HepG2 (cell line): Measurements from ENCODE around the gene HOXA11. TPM values are rescaled to one million over a fixed set of nuclear protein-coding genes. Genes with fewer than 3 reads are reported as not detected.

Source experiments
- ATAC-seq: fragments of 200-7000 bp; cut with Tn5 transposase; 3 replicates; pipeline ENCODE4 v1.9.1; 2020; ENCODE audit warnings: mild to moderate bottlenecking, moderate library complexity
- BruUV-seq: library from RNA; stranded (reverse); fragments of 400-500 nt; replicated peaks from 2 replicates; lab custom pipeline; 2021; lab: Mats Ljungman, UMichigan
- CTCF ChIA-PET: fragments of 300-600 bp; formaldehyde crosslinking; extraction: SDS; loops from one replicate; lab custom pipeline; 2021; ENCODE audit warnings: low total read pairs, inconsistent platforms, low intra/inter-chr PET ratio; lab: Yijun Ruan, JAX
- POLR2A ChIA-PET: fragments of 350-600 bp; sonication (Branson Sonifier 250); formaldehyde crosslinking; loops from one replicate; lab custom pipeline; 2020; ENCODE audit warnings: antibody characterized with exemption, inconsistent platforms; lab: Yijun Ruan, JAX
- DNase-seq: peaks from one replicate; pipeline ENCODE4 v3.0.0-alpha.2; 2015; ENCODE audit warnings: low spot score
- FAIRE-seq: peaks from 3 replicates; lab custom pipeline; 2011; peaks lifted over from hg19 to GRCh38; lab: Jason Lieb, UNC
- H2AFZ ChIP-seq: one replicate; pipeline ENCODE4 v1.6.1; 2011; ENCODE audit warnings: low read length, inconsistent platforms
- H3K27ac ChIP-seq: fragments of 300-600 bp; 3 replicates; pipeline ENCODE4 v1.8.0; 2011; ENCODE audit warnings: mixed run types, mild to moderate bottlenecking, mixed read lengths, low read length, inconsistent platforms; ENCODE audit not compliant: insufficient read depth; ENCODE audit errors: extremely low read length
- H3K27me3 ChIP-seq, 2 experiments: fragments of 200-600 bp in 1 of 2; 2 replicates in 1 of 2; 3 replicates in 1 of 2; pipeline versions ENCODE4 v1.6.0 to v1.8.0; 2011; ENCODE audit warnings: low read length in 2 of 2, mild to moderate bottlenecking in 2 of 2, moderate library complexity in 2 of 2, inconsistent platforms in 1 of 2; ENCODE audit not compliant: insufficient read depth in 2 of 2, control insufficient read depth in 1 of 2
- H3K36me3 ChIP-seq, 2 experiments: fragments of 200-600 bp in 1 of 2; replicated peaks in 1 of 2; 2 replicates in 1 of 2; 3 replicates in 1 of 2; pipeline versions ENCODE4 v1.5.1 to v1.8.0; 2011; ENCODE audit warnings: low read length in 2 of 2, inconsistent platforms in 1 of 2; ENCODE audit not compliant: insufficient read depth in 2 of 2, control insufficient read depth in 1 of 2
- H3K4me1 ChIP-seq: 2 replicates; pipeline ENCODE4 v1.5.1; 2012; ENCODE audit warnings: low read length, inconsistent platforms; ENCODE audit not compliant: insufficient read depth
- H3K4me2 ChIP-seq: 2 replicates; pipeline ENCODE4 v1.6.0; 2011; ENCODE audit warnings: low read depth, low read length, inconsistent platforms
- H3K4me3 ChIP-seq, 3 experiments: fragments of 200-600 bp in 1 of 3; sonication (generic), shearing (Covaris generic) in 1 of 3; replicated peaks in 1 of 3; 2 replicates each; pipeline ENCODE4 v1.5.1; 2011 to 2016; ENCODE audit warnings: low read length in 3 of 3, inconsistent platforms in 2 of 3, low read depth in 2 of 3, mild to moderate bottlenecking in 2 of 3, control low read depth in 1 of 3, mixed read lengths in 1 of 3; ENCODE audit not compliant: insufficient read depth in 1 of 3
- H3K79me2 ChIP-seq: one replicate; pipeline ENCODE4 v1.6.1; 2011; ENCODE audit warnings: low read length, inconsistent platforms; ENCODE audit not compliant: insufficient read depth
- H3K9ac ChIP-seq: 2 replicates; pipeline ENCODE4 v1.6.0; 2011; ENCODE audit warnings: mild to moderate bottlenecking, low read depth, low read length, inconsistent platforms; ENCODE audit not compliant: insufficient read depth
- H3K9me3 ChIP-seq: 2 replicates; pipeline ENCODE4 v1.5.1; 2012; ENCODE audit warnings: mild to moderate bottlenecking, low read length
- H4K20me1 ChIP-seq: 2 replicates; pipeline ENCODE4 v1.6.0; 2011; ENCODE audit warnings: inconsistent platforms, mild to moderate bottlenecking, low read length, moderate library complexity; ENCODE audit not compliant: insufficient read depth
- ETV5 ChIP-seq: IDR thresholded peaks from 2 replicates; pipeline ENCODE4 v1.6.1; 2018; ENCODE audit warnings: missing biosample characterization, missing genetic modification reagents, inconsistent platforms, borderline replicate concordance
- NAIF1 ChIP-seq: sonication (generic); formaldehyde crosslinking; IDR thresholded peaks from 2 replicates; pipeline ENCODE4 v1.5.0; 2020; ENCODE audit warnings: mild to moderate bottlenecking, missing genetic modification reagents, borderline replicate concordance
- PAF1 ChIP-seq: IDR thresholded peaks from 2 replicates; pipeline ENCODE4 v1.6.1; 2016; ENCODE audit warnings: missing genetic modification reagents, missing compliant biosample characterization
- RBFOX2 ChIP-seq: fragments of 200-400 bp; formaldehyde crosslinking; IDR thresholded peaks from 2 replicates; pipeline ENCODE4 v1.6.1; 2017; ENCODE audit warnings: low read depth, mild to moderate bottlenecking, low read length
- SAFB2 ChIP-seq: sonication (generic); formaldehyde crosslinking; IDR thresholded peaks from 2 replicates; pipeline ENCODE4 v1.5.1; 2020; ENCODE audit warnings: missing genetic modification reagents, low read depth, mild to moderate bottlenecking, borderline replicate concordance
- SIN3B ChIP-seq: fragments of 150-350 bp; IDR thresholded peaks from 2 replicates; pipeline ENCODE4 v1.6.1; 2014; ENCODE audit warnings: low read length
- SRF ChIP-seq: IDR thresholded peaks from 2 replicates; pipeline ENCODE4 v1.6.1; 2011; ENCODE audit warnings: mild to moderate bottlenecking, low read depth, low read length, moderate library complexity
- STAT5B ChIP-seq: sonication (generic); formaldehyde crosslinking; IDR thresholded peaks from 2 replicates; pipeline ENCODE4 v1.4.0; 2020; ENCODE audit warnings: missing genetic modification reagents
- TAF1 ChIP-seq: sonication (generic); formaldehyde crosslinking; IDR thresholded peaks from 2 replicates; pipeline ENCODE4 v1.4.0; 2020; ENCODE audit warnings: missing genetic modification reagents
- ZBTB7B ChIP-seq: sonication (generic); formaldehyde crosslinking; IDR thresholded peaks from 2 replicates; pipeline ENCODE4 v1.4.0; 2020; ENCODE audit warnings: missing genetic modification reagents
- ZNF33B ChIP-seq: sonication (generic); formaldehyde crosslinking; IDR thresholded peaks from 2 replicates; pipeline ENCODE4 v1.5.1; 2020; ENCODE audit warnings: mild to moderate bottlenecking, missing genetic modification reagents
- ZNF703 ChIP-seq: sonication (generic); formaldehyde crosslinking; IDR thresholded peaks from 2 replicates; pipeline ENCODE4 v1.5.1; 2020; ENCODE audit warnings: missing genetic modification reagents, mild to moderate bottlenecking, moderate library complexity, borderline replicate concordance
- ZNF761 ChIP-seq: sonication (generic); formaldehyde crosslinking; conservative IDR thresholded peaks from 2 replicates; pipeline ENCODE4 v1.4.0; 2020; ENCODE audit warnings: mild to moderate bottlenecking, missing genetic modification reagents
- ZNF768 ChIP-seq: sonication (generic); formaldehyde crosslinking; IDR thresholded peaks from 2 replicates; pipeline ENCODE4 v1.4.0; 2020; ENCODE audit warnings: missing genetic modification reagents
- WGBS: methylation state at CpG from one replicate; pipeline ENCODE4 v1.1.6; 2017; ENCODE audit warnings: low lambda C conversion rate; 5-methylcytosine and 5-hydroxymethylcytosine counted together
- in situ Hi-C: cut with HindIII; loops from 2 replicates; pipeline ENCODE4 v1.10.0; 2017; ENCODE audit warnings: low pct_unique_long_range_greater_than_20kb; ENCODE audit not compliant: extremely low pct_ligation_motif_present
- intact Hi-C: fragments of 100-400 bp; cut with micrococcal nuclease; formaldehyde crosslinking; loops from one replicate; pipeline ENCODE4 v1.10.0; 2022; ENCODE audit not compliant: unreplicated experiment
- polyA plus RNA-seq, 8 experiments: library from polyadenylated mRNA; depleted of rRNA in 3 of 8; stranded (reverse) in 7 of 8; unstranded in 1 of 8; fragments of >200 nt; fragmentation: Illumina TruSeq in 4 of 8; extraction: Trizol in 4 of 8; gene quantifications; 2 replicates each; pipeline versions ENCODE4 v1.2.1 to v1.2.3, GENCODE V29; 2011 to 2016; ENCODE audit warnings: low read depth in 4 of 8, missing spikeins in 1 of 8, mixed read lengths in 1 of 8; ENCODE audit not compliant: insufficient read depth in 1 of 8
- total RNA-seq, 5 experiments: library from RNA; depleted of rRNA; stranded (reverse); fragments of >200 nt; fragmentation: Illumina TruSeq; extraction: Trizol; gene quantifications; 2 replicates each; pipeline ENCODE4 v1.2.3, GENCODE V29; 2016; ENCODE audit warnings: low read depth in 1 of 5
- TF ChIP-seq, protein P1 (sequence below), 2 experiments: fragments of 450-650 bp in 1 of 2; sonication (generic) in 1 of 2; formaldehyde crosslinking in 1 of 2; IDR thresholded peaks; 2 replicates each; pipeline versions ENCODE4 v1.6.1 to v1.8.0; 2016 to 2022; ENCODE audit warnings: antibody characterized with exemption in 1 of 2, mild to moderate bottlenecking in 1 of 2, missing genetic modification reagents in 1 of 2
- TF ChIP-seq, protein P2 (sequence below): IDR thresholded peaks from 2 replicates; pipeline ENCODE4 v1.6.1; 2016; ENCODE audit warnings: control low read depth

Gene HOXA11
- total and polyA plus RNA-seq, 2 of the 13 experiments (the other 11 are each of a cell fraction or from before 2014, with no cell fraction given) = not detected

DNA sequence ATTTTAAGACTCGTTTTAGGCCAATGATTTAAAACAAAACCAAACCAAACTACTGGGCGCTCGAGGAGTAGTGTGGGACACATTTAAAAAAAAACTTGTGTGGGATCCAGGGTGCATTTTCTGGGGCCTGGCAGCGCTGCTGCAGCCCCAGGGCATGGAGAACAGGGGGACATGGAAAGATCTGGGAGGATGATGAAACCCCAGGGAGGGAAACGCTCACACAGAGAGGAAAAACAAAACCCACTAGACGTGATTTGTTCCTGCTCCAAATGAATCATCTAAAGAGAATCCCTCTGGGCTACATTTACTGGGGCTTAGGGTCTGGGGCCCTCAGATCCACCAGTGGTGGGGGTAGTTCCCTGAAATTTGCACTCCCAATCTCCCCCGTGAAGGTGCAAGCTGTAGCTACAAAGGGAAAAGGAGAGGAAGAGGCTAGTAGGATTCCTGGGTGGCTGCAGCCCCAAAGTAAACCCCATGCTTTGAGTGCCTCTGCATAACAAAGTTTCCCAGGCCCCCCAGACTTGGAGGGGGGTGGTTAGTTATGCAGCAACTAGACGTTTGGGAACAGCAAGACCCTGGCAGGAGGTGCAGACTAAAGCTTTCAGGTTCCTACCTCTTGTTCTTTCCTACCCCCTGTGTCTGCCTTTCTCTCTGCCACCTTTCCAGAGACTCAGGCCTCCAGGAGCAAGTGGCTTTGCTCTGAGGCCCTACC is 29.4 kb upstream of the HOXA11 start:
- Histone ChIP-seq H4K20me1 (no peaks in the 10 kb centered on the region), H3K9me3 (no peaks in the 10 kb centered on the region), H2AFZ (no peak overlapping the region), H3K36me3 (no peaks in the 10 kb centered on the region), H3K27ac (no peak overlapping the region), H3K4me3 (no peak overlapping the region), H3K79me2 (no peaks in the 10 kb centered on the region), H3K27me3 (peaks cover 3 to 61% of the 10 kb centered on the region in 2 experiments; a peak in 4 of 5 replicates), H3K4me1 (peaks cover 15% of the 10 kb centered on the region), H3K4me2 (no peak overlapping the region), H3K9ac (no peak overlapping the region)
- ChIA-PET POLR2A (no interaction called here), CTCF (no interaction called here)
- no peak for TF ChIP-seq SRF
- TF ChIP-seq PAF1 = no peak
- TF ChIP-seq ZBTB7B (CRISPR knock-in tag) = no peak
- TF ChIP-seq STAT5B (CRISPR knock-in tag) = no peak
- TF ChIP-seq, protein P1, sequence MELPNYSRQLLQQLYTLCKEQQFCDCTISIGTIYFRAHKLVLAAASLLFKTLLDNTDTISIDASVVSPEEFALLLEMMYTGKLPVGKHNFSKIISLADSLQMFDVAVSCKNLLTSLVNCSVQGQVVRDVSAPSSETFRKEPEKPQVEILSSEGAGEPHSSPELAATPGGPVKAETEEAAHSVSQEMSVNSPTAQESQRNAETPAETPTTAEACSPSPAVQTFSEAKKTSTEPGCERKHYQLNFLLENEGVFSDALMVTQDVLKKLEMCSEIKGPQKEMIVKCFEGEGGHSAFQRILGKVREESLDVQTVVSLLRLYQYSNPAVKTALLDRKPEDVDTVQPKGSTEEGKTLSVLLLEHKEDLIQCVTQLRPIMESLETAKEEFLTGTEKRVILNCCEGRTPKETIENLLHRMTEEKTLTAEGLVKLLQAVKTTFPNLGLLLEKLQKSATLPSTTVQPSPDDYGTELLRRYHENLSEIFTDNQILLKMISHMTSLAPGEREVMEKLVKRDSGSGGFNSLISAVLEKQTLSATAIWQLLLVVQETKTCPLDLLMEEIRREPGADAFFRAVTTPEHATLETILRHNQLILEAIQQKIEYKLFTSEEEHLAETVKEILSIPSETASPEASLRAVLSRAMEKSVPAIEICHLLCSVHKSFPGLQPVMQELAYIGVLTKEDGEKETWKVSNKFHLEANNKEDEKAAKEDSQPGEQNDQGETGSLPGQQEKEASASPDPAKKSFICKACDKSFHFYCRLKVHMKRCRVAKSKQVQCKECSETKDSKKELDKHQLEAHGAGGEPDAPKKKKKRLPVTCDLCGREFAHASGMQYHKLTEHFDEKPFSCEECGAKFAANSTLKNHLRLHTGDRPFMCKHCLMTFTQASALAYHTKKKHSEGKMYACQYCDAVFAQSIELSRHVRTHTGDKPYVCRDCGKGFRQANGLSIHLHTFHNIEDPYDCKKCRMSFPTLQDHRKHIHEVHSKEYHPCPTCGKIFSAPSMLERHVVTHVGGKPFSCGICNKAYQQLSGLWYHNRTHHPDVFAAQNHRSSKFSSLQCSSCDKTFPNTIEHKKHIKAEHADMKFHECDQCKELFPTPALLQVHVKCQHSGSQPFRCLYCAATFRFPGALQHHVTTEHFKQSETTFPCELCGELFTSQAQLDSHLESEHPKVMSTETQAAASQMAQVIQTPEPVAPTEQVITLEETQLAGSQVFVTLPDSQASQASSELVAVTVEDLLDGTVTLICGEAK (IDR thresholded peaks at IDR 0.05) = no peak
- TF ChIP-seq, protein P1 (CRISPR knock-in tag; IDR thresholded peaks at IDR 0.05) = no peak
- no peak for TF ChIP-seq ZNF768 (CRISPR knock-in tag)
- TF ChIP-seq, protein P2, sequence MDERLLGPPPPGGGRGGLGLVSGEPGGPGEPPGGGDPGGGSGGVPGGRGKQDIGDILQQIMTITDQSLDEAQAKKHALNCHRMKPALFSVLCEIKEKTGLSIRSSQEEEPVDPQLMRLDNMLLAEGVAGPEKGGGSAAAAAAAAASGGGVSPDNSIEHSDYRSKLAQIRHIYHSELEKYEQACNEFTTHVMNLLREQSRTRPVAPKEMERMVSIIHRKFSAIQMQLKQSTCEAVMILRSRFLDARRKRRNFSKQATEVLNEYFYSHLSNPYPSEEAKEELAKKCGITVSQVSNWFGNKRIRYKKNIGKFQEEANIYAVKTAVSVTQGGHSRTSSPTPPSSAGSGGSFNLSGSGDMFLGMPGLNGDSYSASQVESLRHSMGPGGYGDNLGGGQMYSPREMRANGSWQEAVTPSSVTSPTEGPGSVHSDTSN (CRISPR knock-in tag) = no peak
- no peak for TF ChIP-seq ZNF33B (CRISPR knock-in tag)
- no peak for TF ChIP-seq NAIF1 (CRISPR knock-in tag)
- no peak for TF ChIP-seq SAFB2 (CRISPR knock-in tag)
- no peak for TF ChIP-seq RBFOX2
- no peak for TF ChIP-seq ETV5 (CRISPR knock-in tag)
- no peak for TF ChIP-seq ZNF761 (CRISPR knock-in tag)
- TF ChIP-seq ZNF703 (CRISPR knock-in tag) = no peak
- no peak for TF ChIP-seq TAF1 (CRISPR knock-in tag)
- TF ChIP-seq SIN3B = no peak
- ATAC-seq (no peak), DNase-seq (no peak), FAIRE-seq (no peak)
- BruUV-seq = no TSS peak
- in situ Hi-C loops (no loop called here), intact Hi-C loops (loop anchor here (5.0 kb wide), 1 partner anchor 808 kb away; no protein-coding TSS in a partner anchor)
- 23% methylated on average over 8 of the region's 8 CpGs for WGBS
